T-helper 2 cell (primary cell): ENCODE data around the gene GABPB1.
"Not testable (repeated sequence)": the region's sequence is repeated elsewhere in the genome, so short reads cannot be mapped to it uniquely, and the experiment has no call there.

Experiments
- DNase-seq, 5 experiments: peaks; one replicate each; pipeline versions ENCODE4 v3.0.0 to v3.0.0-alpha.2; 2012 to 2022
- total RNA-seq, 2 donors: gene quantifications; one replicate each; lab custom pipeline; 2026; lab: John Stamatoyannopoulos, UW

Gene GABPB1
- total RNA-seq = 28.2 to 45.8 reads per million in 2 donors

GRCh38 chr15:50354838-50355618 is at the start of gene GABPB1:
Gene GABPB1 (minus strand): TSS chr15:50355198. CDS start chr15:50309798, 45,400 bp downstream.
- DNase-seq = peak; percentile 75 to 97 (median 83)

DNA sequence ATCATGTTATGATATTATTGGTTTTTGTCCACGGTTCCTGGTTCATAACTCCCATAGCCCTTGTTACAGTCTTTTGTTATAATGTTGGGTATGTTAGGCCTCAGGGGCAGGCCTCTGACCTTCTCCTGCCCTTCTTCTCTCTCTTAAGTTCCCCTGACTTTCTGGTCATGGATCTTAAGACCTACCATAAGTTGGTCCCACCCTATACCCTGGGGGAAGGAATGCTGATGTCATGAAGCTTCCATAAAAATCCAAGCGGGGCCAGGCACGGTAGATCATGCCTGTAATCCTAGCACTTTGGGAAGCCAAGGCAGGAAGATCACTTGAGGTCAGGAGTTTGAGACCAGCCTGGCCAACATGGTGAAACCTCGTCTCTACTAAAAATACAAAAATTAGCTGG is 36.6 kb upstream of the GABPB1 start:
- DNase-seq = not testable (repeated sequence)

DNA sequence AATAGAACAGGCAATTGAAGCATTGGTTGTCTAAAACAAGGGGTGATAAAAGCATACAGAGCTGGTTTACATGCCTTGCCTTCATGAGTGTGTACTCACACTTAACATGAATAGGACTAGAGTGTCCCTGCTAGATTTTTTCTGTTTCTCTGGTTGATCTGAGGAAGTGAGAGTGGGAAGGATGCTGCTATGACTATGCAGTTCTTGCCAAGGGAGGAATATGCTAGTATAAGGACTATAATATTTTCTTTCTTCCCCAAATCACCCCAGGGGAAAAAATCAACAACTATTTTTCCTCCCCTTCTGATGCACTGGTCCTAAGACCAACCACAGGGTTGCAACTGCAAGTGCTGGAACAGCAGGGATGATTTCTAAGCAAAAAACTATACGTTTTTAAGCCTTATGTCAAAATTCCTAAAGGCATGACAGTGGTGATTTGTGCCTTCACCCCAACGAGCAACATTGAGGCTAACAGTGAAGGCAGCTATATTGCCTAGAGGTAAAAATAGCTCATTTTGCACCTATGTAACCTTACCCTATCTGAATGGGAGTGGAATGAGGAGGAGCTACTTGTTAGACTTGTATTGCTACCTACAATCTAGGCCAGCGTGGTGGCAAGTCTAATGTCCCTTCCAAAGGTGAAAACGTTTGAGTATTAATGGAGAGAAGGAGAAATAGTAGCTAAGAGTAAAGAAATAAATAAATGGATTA is 35.7 kb upstream of the GABPB1 start:
- DNase-seq = no peak

DNA sequence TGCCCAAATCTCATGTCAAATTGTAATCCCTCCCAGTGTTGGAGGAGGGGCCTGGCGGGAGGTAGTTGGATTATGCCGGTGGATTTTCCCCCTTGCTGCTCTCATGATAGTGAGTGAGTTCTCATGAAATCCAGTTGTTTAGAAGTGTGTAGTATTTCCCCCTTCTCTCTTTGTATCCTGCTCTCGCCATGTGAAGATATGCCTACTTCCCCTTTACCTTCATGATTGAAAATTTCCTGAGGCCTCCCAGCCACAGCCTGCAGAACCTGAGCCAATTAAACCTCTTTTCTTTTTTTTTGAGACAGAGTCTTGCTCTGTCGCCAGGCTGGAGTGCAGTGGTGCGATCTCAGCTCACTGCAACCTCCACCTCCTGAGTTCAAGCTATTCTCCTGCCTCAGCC is 27.4 kb upstream of the GABPB1 start:
- not testable (repeated sequence) for DNase-seq

GRCh38 chr15:50381438-50381837 is 26.4 kb upstream of the GABPB1 start:
- no peak for DNase-seq

DNA sequence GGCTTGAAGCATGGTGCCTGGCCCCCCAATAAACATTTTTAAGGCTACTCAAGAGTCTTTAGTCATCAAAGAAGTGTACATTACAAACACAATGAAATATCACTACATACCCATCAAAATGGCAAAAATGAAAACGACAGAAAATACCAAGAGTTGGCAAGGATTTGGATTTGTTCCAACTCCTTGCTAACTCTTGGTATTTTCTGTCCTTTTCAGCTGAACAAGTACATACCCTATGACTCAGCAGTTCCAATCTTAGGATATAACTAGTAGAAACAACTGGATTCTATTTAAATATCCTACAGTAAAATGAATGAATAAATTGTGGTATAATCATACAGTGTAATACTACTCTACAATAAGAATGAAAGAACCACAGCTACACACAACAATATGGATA is 25.1 kb upstream of the GABPB1 start:
- no peak for DNase-seq

- DNase-seq = not testable (repeated sequence)
These were observed 24.4 kb upstream of the GABPB1 start for GRCh38 chr15:50379413-50379812.

GRCh38 chr15:50378776-50379175 is 23.8 kb upstream of the GABPB1 start:
- DNase-seq = no peak

DNA sequence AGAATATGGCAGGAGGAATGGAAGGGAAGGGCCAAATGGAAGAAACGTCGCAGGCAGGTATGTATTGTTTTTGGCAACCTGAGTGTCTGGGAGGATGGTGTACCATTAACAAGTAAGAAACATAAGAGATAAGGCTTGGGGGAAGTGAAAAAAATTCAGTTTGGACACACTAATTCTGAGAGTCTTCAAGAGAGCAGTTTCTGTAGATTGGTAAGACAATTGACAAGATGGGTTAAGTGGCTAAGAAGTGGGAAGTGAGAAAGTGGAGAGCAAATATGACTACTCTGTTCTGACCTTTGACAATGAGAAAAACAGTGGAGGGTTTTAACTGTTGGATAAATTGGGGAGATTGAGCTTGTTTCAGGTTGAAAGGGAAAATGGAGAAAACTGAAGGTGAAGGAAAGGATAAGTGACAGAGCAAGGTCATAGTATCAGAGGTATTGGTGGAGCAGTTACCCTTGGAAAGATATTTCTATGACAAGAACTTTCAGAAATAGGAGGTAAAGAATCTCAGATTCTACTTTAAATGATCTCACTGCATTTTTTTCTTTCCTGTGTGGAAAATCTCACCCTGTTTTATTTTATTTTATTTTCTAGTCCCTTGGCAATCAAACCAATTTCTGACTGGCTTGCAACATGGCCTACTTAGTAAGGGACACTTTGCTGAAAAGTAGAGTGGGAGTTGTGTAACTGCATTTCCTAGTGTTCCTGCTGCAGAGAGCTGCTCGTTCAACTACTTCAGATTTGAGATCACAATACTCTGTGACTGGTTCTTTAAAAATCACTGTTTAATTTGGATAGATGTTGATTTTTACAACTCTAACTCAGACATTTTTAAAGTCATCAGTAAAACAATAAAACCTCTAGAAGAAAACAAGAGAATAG is 23.1 kb upstream of the GABPB1 start:
- DNase-seq = peak in 1 of 5 experiments; percentile 82

DNA sequence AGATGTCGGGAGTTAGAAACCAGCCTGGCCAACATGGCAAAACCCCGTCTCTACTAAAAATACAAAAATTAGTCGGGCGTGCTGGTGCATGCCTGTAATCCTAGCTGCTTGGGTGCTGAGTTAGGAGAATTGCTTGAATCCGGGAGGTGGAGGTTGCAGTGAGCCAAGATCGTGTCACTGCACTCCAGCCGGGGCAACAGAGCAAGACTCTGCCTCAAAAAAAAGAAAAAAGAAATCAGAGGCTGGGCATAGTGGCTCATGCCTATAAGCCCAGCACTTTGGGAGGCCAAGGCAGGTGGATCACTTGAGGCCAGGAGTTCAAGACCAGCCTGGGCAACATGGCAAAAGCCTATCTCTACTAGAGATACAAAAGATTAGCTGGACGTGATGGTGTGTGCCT is 14.6 kb upstream of the GABPB1 start:
- not testable (repeated sequence) for DNase-seq

- DNase-seq = no peak
These were observed 11.0 kb upstream of the GABPB1 start for GRCh38 chr15:50365971-50366370.

DNA sequence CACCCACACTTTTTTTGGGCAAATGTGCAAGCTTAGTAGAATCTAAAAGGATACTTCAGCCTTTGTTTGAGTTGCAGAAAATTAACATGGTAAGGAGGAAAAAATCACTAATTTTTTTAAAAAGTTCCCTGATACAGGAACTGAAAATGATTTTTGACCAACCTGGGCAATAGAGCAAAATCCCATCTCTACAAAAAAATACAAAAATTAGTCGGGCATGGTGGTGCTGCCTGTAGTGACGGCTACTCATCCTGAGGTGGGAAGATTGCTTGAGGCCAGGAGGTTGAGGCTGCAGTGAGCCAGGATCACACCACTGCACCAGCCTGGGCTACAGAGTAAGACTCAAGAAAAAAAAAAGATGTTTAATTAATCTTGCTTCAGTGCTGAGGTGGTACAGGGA is 10.6 kb upstream of the GABPB1 start:
- no peak for DNase-seq

GRCh38 chr15:50363612-50364011 is 8.6 kb upstream of the GABPB1 start:
- DNase-seq = no peak

DNA sequence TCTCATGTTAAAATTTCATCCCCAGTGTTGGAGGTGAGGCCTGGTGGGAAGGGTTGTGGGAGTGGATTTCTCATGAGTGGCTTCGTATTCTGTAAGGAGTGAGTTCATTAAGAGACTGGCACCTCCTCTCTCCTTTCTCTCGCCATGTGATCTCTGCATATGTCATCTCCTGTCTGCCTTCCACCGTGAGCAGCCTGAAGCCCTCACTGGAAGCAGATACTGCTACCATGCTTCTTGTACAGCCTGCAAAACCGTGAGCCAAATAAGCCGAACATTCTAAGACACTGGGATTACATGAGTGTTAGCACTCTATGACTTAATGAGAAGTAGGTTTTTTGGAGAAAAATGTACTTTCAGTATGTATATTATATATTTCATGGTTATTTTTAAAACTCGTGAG is 6.8 kb upstream of the GABPB1 start:
- no peak for DNase-seq

GRCh38 chr15:50358845-50359244 is 3.8 kb upstream of the GABPB1 start:
- peak in 1 of 5 experiments; percentile 75 for DNase-seq

GRCh38 chr15:50355980-50356379 is 982 bp upstream of the GABPB1 start:
- DNase-seq = no peak

DNA sequence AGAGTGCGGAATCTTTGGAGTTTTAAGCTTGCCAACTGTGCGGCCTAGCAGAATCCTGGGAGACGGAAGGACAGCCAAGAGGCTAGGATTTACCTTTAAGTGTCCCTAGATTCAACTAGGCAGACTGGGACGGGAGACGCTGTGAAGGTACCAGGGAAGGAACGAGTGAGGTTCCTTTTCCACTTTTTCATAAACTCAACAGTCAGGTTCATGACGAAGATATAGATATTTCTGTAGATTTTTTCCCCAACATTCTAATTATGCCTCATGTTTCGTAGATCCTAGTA is 564 bp upstream of the GABPB1 start:
- no peak for DNase-seq

- DNase-seq = peak; percentile 20 to 83 (median 35)
These were observed 792 bp downstream of the GABPB1 start for GRCh38 chr15:50353975-50354837.

DNA sequence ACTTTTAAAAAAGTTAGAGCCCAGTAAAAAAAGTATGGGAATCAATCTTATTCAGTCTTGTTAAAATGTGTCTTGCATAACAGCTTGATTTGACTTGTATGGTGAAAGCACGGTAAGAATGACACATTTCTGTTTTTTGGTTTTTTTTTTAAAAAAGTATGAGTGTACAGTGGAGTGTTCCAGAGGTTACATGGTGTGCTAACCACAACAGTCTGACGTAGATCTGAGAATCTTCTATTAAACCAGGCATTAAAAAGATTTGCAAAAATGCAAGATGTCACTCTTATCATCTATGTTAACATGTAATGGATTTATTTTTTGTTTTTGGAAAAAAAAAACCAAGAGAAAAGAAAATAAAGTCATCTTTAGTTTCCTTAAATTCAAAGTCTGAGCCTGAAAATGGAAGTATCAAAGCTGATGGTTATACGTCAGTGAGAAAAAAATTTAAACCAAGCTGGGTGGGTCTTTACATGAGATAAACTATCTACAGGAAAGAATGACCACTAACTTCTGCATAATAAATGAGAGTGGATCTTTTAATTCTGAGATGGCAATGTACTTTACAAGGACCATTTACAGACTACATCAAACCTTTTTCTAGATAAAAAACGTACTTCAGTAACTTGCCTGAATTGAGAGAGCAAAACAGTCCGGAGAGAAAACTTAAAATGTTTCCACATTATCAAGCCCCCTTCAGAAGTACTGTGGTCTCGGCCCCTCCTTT is 1.6 kb downstream of the GABPB1 start:
- peak in 2 of 5 experiments; percentile 78 to 92 for DNase-seq

- DNase-seq = no peak
These were observed 4.4 kb downstream of the GABPB1 start for GRCh38 chr15:50350621-50351020.

- no peak for DNase-seq
These were observed 9.7 kb downstream of the GABPB1 start for GRCh38 chr15:50345298-50345697.
